ENCODE measurements around the gene VASH1. TPM values are rescaled to one million over a fixed set of nuclear protein-coding genes. Genes with fewer than 3 reads are reported as not detected.

The VASH1 gene
- total RNA-seq, 1 donor from 2014 or later: 14.3 TPM

- DNase-seq (peak; percentile 79), ATAC-seq (ENCODE audit: poor library complexity) (peak; percentile 82)
- intact Hi-C loops (cut with DNase I): no loop called here
Observed at GRCh38 chr14:76767681-76768656, 6.7 kb downstream of the VASH1 start.

GRCh38 chr14:76768671-76769500 lies 7.6 kb downstream of the VASH1 start:
- DNase-seq: no peak
- intact Hi-C loops (cut with DNase I): no loop called here
- no peak for ATAC-seq (ENCODE audit: poor library complexity)

GRCh38 chr14:76769636-76770292 lies 8.5 kb downstream of the VASH1 start:
- no peak for DNase-seq
- no peak for ATAC-seq (ENCODE audit: poor library complexity)
- intact Hi-C loops (cut with DNase I): no loop called here

- intact Hi-C loops (cut with DNase I): no loop called here
- DNase-seq (no peak), ATAC-seq (ENCODE audit: poor library complexity) (no peak)
Observed at GRCh38 chr14:76770521-76771436, 9.5 kb downstream of the VASH1 start.

- intact Hi-C loops (cut with DNase I): no loop called here
- no peak for ATAC-seq (ENCODE audit: poor library complexity)
- no peak for DNase-seq
Observed at GRCh38 chr14:76771437-76771980, 10.2 kb downstream of the VASH1 start.

- ATAC-seq (ENCODE audit: poor library complexity): peak; percentile 50
- peak; percentile 64 for DNase-seq
- intact Hi-C loops (cut with DNase I): no loop called here
Observed at GRCh38 chr14:76772300-76773187, 11.3 kb downstream of the VASH1 start.

GRCh38 chr14:76773188-76773885 lies 12.1 kb downstream of the VASH1 start:
- ATAC-seq (ENCODE audit: poor library complexity): peak; percentile 65
- intact Hi-C loops (cut with DNase I): no loop called here
- peak; percentile 73 for DNase-seq

- ATAC-seq (ENCODE audit: poor library complexity) (no peak), DNase-seq (no peak)
- intact Hi-C loops (cut with DNase I): no loop called here
Observed at GRCh38 chr14:76773956-76774820, 12.9 kb downstream of the VASH1 start.

GRCh38 chr14:76774821-76775694 lies 13.8 kb downstream of the VASH1 start:
- intact Hi-C loops (cut with DNase I): no loop called here
- DNase-seq (no peak), ATAC-seq (ENCODE audit: poor library complexity) (no peak)

GRCh38 chr14:76775695-76776427 lies 14.6 kb downstream of the VASH1 start:
- no peak for ATAC-seq (ENCODE audit: poor library complexity)
- DNase-seq: no peak
- intact Hi-C loops (cut with DNase I): no loop called here

- no peak for ATAC-seq (ENCODE audit: poor library complexity)
- no peak for DNase-seq
- intact Hi-C loops (cut with DNase I): no loop called here
Observed at GRCh38 chr14:76776428-76777251, 15.4 kb downstream of the VASH1 start.

GRCh38 chr14:76777721-76778120 lies 16.5 kb downstream of the VASH1 start:
- no peak for ATAC-seq (ENCODE audit: poor library complexity)
- intact Hi-C loops (cut with DNase I): no loop called here
- no peak for DNase-seq

GRCh38 chr14:76778546-76779215 lies 17.4 kb downstream of the VASH1 start:
- ATAC-seq (ENCODE audit: poor library complexity): no peak
- intact Hi-C loops (cut with DNase I): no loop called here

More at GRCh38 chr14:76778546-76779215, 17.4 kb downstream of the VASH1 start:
- DNase-seq: no peak
